Activated naive CD4-positive, alpha-beta T cell treated with anti-CD3 and anti-CD28 coated beads, Interleukin-2, amount 50 U/mL, for 72 hours (primary cell): ENCODE data around the gene TBC1D22B. TPM values are rescaled to one million over a fixed set of nuclear protein-coding genes. Genes with fewer than 3 reads are reported as not detected.
"Not testable (repeated sequence)": the region's sequence is repeated elsewhere in the genome, so short reads cannot be mapped to it uniquely, and the experiment has no call there.

Experiments
- ATAC-seq, 2 donors: fragments of 150-1000 bp; cut with Tn5 transposase; 2 replicates each; pipeline ENCODE4 v1.10.0; 2021; ENCODE audit warnings: mild to moderate bottlenecking in 2 of 2, moderate library complexity in 2 of 2
- DNase-seq, 2 donors: peaks; one replicate each; pipeline ENCODE4 v3.0.0; 2021 to 2022; ENCODE audit warnings: low spot score in 2 of 2
- H3K27ac Mint-ChIP-seq, 2 donors: one replicate each; pipeline ENCODE4 v1.8.0; 2022; ENCODE audit warnings: mild to moderate bottlenecking in 2 of 2, mixed read lengths in 2 of 2
- H3K36me3 Mint-ChIP-seq, 2 donors: one replicate each; pipeline ENCODE4 v1.8.0; 2022; ENCODE audit warnings: mixed read lengths in 2 of 2
- H3K9me3 Mint-ChIP-seq, 2 donors: one replicate each; pipeline ENCODE4 v1.8.0; 2022; ENCODE audit warnings: mixed read lengths in 2 of 2
- total RNA-seq, 2 donors: library from RNA; stranded (reverse); gene quantifications; one replicate each; pipeline ENCODE4 v1.2.3, GENCODE V29; 2022

Gene TBC1D22B
- total RNA-seq, 2 donors from 2014 or later = 15.6 to 19.4 TPM

GRCh38 chr6:37304766-37305165 is 47.2 kb downstream of the TBC1D22B start:
- DNase-seq = no peak
- ATAC-seq = no peak
- H3K36me3 Mint-ChIP-seq = no peaks in the 10 kb centered on the region
- no peak overlapping the region for H3K27ac Mint-ChIP-seq
- no peaks in the 10 kb centered on the region for H3K9me3 Mint-ChIP-seq

GRCh38 chr6:37305841-37306425 is 48.4 kb downstream of the TBC1D22B start:
- peak overlapping the region in 1 of 2 donors; percentile 58 for H3K27ac Mint-ChIP-seq
- H3K9me3 Mint-ChIP-seq = no peaks in the 10 kb centered on the region
- DNase-seq (no peak), ATAC-seq (no peak)
- no peaks in the 10 kb centered on the region for H3K36me3 Mint-ChIP-seq

- Mint-ChIP-seq H3K27ac (peak overlapping the region in 1 of 2 donors; percentile 58), H3K36me3 (no peaks in the 10 kb centered on the region), H3K9me3 (no peaks in the 10 kb centered on the region)
- DNase-seq (no peak), ATAC-seq (no peak)
Measured at GRCh38 chr6:37306624-37307222, 49.2 kb downstream of the TBC1D22B start.

GRCh38 chr6:37307484-37307883 is 49.9 kb downstream of the TBC1D22B start:
- not testable (repeated sequence) for H3K36me3 Mint-ChIP-seq, ATAC-seq, H3K27ac Mint-ChIP-seq, DNase-seq, H3K9me3 Mint-ChIP-seq

GRCh38 chr6:37308069-37308815 is 50.7 kb downstream of the TBC1D22B start:
- Mint-ChIP-seq H3K27ac (peak overlapping the region in 1 of 2 donors; percentile 53), H3K9me3 (no peaks in the 10 kb centered on the region), H3K36me3 (no peaks in the 10 kb centered on the region)
- DNase-seq (no peak), ATAC-seq (no peak)

GRCh38 chr6:37309046-37309445 is 51.5 kb downstream of the TBC1D22B start:
- H3K36me3 Mint-ChIP-seq = no peaks in the 10 kb centered on the region
- DNase-seq = no peak
- H3K9me3 Mint-ChIP-seq = no peaks in the 10 kb centered on the region
- H3K27ac Mint-ChIP-seq = peak overlapping the region in 1 of 2 donors; percentile 29
- no peak for ATAC-seq

- no peaks in the 10 kb centered on the region for H3K36me3 Mint-ChIP-seq
- no peak for ATAC-seq
- H3K27ac Mint-ChIP-seq = peak overlapping the region in 1 of 2 donors; percentile 29
- no peak for DNase-seq
- no peaks in the 10 kb centered on the region for H3K9me3 Mint-ChIP-seq
Measured at GRCh38 chr6:37309692-37310091, 52.1 kb downstream of the TBC1D22B start.

GRCh38 chr6:37310966-37311365 is 53.4 kb downstream of the TBC1D22B start:
- H3K27ac Mint-ChIP-seq = no peak overlapping the region
- H3K9me3 Mint-ChIP-seq = no peaks in the 10 kb centered on the region
- DNase-seq (no peak), ATAC-seq (no peak)
- no peaks in the 10 kb centered on the region for H3K36me3 Mint-ChIP-seq

GRCh38 chr6:37311741-37312473 is 54.3 kb downstream of the TBC1D22B start:
- ATAC-seq = no peak
- no peak for DNase-seq
- no peaks in the 10 kb centered on the region for H3K9me3 Mint-ChIP-seq
- H3K36me3 Mint-ChIP-seq = no peaks in the 10 kb centered on the region
- peak overlapping the region in 1 of 2 donors; percentile 56 for H3K27ac Mint-ChIP-seq

GRCh38 chr6:37313723-37314486 is 56.3 kb downstream of the TBC1D22B start:
- DNase-seq = no peak
- no peak for ATAC-seq
- no peaks in the 10 kb centered on the region for H3K36me3 Mint-ChIP-seq
- H3K9me3 Mint-ChIP-seq = no peaks in the 10 kb centered on the region
- H3K27ac Mint-ChIP-seq = no peak overlapping the region

GRCh38 chr6:37314487-37315156 is 57.0 kb downstream of the TBC1D22B start:
- peak overlapping the region in 1 of 2 donors; percentile 5 for H3K27ac Mint-ChIP-seq
- DNase-seq = peak in 1 of 2 donors; percentile 51
- H3K36me3 Mint-ChIP-seq = no peaks in the 10 kb centered on the region
- peak; percentile 75 to 76 for ATAC-seq
- H3K9me3 Mint-ChIP-seq = no peaks in the 10 kb centered on the region

GRCh38 chr6:37315157-37315515 is 57.6 kb downstream of the TBC1D22B start:
- ATAC-seq (no peak), DNase-seq (no peak)
- Mint-ChIP-seq H3K27ac (no peak overlapping the region), H3K9me3 (no peaks in the 10 kb centered on the region), H3K36me3 (no peaks in the 10 kb centered on the region)

- DNase-seq (no peak), ATAC-seq (no peak)
- no peaks in the 10 kb centered on the region for H3K36me3 Mint-ChIP-seq
- H3K27ac Mint-ChIP-seq = no peak overlapping the region
- no peaks in the 10 kb centered on the region for H3K9me3 Mint-ChIP-seq
Measured at GRCh38 chr6:37316071-37316470, 58.5 kb downstream of the TBC1D22B start.

- H3K27ac Mint-ChIP-seq = no peak overlapping the region
Measured at GRCh38 chr6:37317312-37318038, 59.9 kb downstream of the TBC1D22B start.

GRCh38 chr6:37319156-37319555 is 61.6 kb downstream of the TBC1D22B start:
- DNase-seq = no peak
- Mint-ChIP-seq H3K36me3 (no peaks in the 10 kb centered on the region), H3K9me3 (no peaks in the 10 kb centered on the region), H3K27ac (no peak overlapping the region)
- no peak for ATAC-seq

More at GRCh38 chr6:37317312-37318038, 59.9 kb downstream of the TBC1D22B start:
- ATAC-seq (no peak), DNase-seq (no peak)
- no peaks in the 10 kb centered on the region for H3K9me3 Mint-ChIP-seq
- no peaks in the 10 kb centered on the region for H3K36me3 Mint-ChIP-seq
